ENCODE results near the gene ZNF396. TPM values are rescaled to one million over a fixed set of nuclear protein-coding genes. Genes with fewer than 3 reads are reported as not detected.

ZNF396 gene
- total RNA-seq, 1 donor from 2014 or later, result 1.5 TPM

DNA sequence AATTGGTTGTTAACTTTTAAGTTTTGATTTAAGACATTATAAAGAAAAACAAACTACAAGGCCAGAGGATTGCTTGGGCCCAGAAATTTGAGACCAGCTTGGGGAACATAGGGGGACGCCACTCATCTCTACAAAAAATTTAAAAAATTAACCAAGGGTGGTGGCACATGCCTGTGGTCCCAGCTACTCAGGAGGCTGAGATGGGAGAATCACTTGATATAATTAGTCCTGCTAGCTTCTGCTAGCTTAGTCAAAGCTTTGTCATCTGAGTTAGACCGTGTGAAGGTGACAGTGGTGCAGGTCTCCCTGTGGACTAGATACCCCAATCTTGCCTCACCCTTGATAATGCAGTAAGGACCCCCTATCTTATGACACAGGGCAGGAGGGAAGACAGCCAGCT is 6.0 kb upstream of the ZNF396 start:
- DNase-seq, result no peak

DNA sequence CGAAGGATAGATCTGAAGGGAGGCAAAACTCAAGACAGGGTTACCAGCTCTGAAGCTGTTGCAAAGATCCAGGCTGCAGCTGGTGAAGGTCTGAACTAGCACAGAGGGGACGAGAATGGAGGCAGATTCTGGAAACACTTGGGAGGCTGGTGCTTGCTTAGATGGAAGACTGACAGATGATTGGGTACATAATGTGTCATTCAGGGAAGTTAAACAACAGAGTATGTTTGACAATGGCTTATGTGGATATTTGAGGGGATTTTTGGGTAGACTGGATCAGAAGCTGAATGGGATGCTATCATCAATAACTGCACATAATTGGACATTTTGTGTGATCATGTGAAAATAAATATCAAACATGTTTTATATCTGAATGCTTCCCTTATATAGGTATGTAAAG is 2.3 kb upstream of the ZNF396 start:
- no peak for DNase-seq

DNA sequence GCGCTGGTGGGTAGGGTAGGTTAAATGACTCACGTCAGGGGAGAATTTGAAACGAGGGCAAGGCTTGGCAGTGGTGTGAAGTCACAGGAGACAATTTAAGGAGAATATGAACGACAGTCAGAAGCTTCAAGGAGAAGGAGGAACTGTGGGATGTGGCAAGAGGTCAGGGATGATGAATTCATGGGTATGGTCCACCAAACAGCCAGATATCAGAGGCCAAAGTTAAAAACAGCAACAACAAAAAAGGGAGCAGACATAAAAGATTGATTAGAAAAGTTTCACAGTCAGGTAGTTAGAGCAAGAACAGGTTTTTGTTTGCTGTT is 1.4 kb upstream of the ZNF396 start:
- no peak for DNase-seq

DNA sequence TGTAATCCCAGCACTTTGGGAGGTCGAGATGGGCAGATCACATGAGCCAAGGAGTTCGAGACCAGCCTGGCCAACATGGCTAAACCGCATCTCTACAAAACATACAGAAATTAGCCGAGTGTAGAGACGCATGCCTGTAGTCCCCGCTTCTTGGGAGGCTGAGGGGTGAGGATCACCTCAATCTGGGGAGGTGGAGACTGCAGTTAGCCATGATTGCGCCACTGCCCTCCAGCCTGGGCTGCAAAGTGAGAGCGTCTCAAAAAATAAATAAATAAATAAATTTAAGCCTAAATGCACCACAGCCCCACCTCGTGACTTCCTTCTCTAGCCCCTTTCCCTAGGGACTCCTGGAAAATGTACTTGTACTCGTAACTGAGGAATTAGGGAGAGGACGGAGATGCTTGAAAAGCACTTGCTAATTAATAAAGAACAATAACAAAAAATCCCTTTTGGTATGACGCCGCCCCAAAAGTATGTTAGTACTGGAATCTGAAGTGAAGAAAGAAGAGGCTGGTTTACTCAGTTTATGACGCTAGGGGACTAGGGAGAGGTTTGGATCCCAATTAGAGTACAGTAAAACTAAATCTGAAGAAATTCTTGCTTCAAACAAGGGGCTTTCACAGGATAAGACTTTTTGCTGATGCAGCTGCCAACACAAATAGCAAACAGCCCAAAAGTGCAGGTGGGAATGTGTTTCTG is 887 bp upstream of the ZNF396 start:
- DNase-seq, result peak; percentile 4

DNA sequence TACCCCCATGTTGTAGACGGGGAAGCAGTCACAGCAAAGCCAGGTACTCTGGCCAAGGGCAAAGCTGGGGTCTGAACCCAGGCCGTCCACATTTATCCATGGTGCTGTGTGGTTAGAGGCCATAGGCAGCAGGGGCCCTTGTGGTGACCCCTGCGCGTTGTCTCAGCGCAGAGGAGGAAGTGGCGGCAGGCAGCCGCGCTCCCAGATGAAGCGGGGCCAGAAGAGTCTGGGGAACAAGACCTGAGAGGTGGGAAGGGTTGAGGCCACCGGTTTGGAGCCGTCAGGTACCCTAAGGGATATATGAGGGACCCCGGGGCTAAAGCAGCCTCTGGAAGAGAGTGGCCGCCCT is 770 bp downstream of the ZNF396 start:
- no peak for DNase-seq

DNA sequence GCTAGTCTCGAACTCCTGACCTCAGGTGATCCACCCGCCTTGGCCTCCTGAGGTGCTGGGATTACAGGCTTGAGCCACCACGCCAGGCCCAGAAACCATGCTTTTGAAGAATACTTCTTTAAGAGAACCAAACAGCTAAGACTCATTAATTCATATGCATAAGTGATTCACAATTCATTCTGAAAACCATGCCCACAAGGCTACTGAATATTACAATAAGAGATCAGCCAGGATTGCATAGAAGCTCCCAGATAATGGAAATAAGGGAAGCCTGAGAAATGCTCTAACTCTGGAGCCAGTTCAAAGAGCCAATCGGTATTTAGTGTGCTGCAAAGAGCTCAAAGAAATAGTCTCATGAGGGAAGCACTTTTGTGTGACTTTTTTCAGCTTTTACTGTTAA is 2.4 kb downstream of the ZNF396 start:
- DNase-seq, result no peak

DNA sequence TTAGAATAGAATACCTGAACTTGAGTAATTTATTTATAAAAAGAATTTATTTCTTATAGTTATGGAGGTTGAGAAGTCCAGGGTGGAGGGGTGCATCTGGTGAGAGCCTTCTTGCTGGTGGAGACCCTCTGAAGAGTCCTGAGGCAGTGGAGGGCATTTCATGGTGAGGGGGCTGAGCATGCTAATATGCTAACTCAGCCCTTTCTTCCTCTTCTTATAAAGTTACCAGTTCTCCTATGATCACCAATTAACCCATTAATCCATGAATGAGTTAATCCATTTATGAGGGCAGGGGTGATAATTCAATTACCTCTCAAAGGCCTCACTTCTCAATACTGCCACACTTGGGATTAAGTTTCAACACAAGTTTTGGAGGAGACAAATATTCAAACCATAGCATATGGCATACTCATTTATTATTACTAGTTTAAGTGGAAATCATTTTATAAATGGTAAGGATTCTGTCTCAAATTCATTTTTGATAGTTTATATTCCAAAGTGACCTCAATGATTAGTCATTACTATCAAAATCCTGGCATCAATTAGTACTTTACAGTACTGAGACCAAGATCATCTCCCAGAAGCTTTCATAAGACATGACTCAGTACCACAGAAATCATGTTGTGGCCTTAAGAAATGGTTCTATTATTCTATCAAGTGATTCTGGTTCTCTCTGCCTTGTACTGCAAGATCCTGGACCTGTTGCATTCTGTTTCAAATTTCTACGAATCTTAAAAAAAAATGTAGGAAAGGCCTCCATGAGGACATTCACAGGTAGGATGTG is 5.5 kb downstream of the ZNF396 start:
- no peak for DNase-seq

DNA sequence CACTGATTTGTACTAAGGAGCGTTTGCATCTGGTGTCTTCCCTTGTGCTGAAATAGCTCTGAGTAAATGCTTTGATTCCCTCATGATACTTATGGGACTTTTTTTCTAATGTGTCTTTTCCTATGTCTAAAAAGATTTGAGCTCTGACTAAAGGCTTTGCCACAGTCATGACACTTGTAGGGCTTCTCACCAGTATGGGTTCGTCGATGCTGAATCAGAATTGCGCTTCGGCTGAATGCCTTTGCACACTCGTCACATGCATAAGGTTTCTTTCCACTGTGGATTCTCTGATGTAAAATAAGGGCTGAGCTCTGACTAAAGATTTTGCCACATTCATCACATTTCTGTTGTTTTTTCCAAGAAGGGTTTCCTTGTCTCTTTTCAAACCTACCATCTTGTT is 8.0 kb downstream of the ZNF396 start:
- no peak for DNase-seq

DNA sequence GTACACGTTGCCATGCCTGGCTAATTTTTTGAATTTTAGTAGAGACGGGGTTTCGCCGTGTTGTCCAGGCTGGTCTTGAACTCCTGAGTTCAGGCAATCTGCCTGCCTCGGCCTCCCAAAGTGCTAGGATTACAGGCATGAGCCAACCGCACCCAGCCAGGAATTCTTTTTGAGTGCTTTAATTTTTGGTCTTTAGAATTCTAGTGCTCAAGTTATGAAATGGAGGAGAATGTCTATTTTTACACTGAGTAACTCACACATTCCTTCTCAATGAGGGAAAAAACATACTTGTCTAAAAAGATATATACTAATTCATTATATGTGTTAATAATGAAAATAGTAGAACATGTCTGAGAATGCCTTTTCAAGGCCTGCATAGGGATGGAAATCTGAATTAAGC is 8.5 kb downstream of the ZNF396 start:
- DNase-seq, result no peak

DNA sequence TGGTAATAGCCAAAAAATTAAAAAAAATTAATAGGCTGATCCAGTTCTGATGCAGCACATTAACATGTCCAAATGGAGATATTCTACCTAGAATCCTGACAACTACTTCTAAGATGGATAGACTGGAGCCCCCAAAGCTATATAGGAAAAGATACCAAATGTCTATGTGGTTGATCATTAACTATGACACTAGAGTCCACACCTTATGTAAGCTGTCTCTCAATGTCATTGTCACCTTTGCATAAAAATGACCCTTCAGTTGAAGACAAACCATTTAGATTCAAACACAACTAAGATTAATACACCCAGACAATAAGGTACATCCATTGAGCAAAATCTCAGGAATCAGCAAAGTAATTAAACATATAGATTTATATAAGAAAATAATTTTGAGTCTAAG is 14.6 kb downstream of the ZNF396 start:
- DNase-seq, result no peak

DNA sequence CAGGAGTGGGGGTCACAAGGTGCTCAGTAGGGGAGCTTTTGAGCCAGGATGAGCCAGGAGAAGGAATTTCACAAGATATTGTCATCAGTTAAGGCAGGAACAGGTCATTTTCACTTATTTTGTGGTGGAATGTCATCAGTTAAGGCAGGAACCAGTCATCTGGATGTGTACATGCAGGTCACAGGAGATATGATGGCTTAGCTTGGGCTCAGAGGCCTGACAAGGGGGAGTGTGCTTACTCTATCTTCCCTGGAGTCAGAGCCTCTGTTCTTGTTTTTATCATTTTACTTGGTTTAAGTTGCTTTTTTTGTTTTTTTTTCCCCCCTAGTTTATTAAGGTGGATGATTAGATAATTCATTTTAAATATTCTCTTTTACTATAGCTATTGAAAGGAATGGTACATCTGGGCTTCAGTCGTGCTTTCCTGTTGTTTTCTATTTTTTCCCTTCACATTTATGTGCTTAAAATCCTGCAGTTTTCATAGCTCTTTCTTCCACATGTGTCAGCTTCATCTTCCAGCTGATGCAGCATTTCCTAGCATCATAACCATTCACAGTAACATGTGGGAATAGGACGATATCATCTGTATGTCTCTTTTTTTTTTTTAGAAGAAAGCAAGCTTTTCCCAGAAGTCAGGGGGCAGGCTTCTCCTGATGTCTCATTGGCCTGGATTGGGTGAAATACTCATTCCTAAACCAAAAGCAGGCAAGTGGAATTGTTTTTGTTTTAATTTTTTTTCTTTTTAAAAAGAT is 15.4 kb downstream of the ZNF396 start:
- DNase-seq, result no peak

DNA sequence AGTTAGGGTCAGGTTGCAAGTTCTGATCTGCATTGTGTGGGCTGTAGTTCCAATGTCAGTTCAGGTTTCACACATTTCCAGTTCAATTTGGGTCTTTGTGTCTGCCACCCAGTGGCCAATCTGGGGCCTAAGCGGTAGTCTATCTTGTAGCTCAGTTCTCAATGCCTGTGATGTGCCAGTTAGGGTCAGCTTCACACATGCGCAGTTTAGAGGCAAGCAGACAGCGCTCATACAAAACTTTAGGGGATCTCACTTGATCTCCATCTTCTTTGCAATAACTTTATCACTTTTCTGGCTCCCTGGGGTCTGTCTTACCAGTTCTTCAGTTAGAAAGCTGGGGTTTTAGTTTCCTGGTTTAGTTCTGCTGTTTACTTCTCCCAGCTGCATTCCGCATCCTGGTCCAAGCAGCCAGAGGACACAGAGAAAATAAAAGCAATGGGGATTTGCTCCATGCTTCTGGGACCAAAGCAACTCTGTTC is 22.0 kb downstream of the ZNF396 start:
- DNase-seq, result peak; percentile 85

DNA sequence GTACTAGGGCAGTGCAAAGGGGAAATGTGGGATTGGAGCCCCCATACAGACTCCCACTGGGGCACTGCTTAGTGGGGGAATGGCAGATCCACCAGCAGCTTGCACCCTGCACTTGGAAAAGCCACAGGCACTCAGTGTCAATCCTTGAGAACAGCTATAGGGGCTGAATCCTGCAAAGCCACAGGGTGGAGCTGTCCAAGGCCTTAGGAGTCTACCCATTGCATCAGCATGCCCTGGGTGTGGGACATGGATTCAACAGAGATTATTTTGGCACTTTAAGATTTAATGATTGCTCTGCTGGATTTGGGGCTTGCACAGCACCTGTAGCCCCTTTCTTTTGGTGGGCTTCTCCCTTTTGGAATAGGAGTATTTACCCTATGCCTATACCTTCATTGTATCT is 24.4 kb downstream of the ZNF396 start:
- no peak for DNase-seq

DNA sequence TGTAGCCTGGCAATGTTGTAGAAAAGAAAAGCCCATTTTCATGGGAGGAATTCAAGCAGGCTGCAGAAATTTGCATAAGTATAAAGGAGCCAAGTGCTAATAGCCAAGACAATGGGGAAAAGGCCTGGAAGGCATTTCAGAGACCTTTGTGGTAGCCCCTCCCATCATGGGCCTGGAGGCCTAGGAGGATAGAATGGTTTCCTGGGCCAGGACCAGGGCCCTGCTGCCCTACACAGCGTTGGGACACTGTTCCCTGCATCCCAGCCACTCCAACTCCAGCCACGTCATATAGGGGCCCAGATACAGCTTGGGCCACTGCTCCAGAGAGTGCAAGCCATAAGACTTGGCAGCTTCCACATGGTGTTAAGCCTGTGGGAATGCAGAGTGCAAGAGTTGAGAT is 24.9 kb downstream of the ZNF396 start:
- no peak for DNase-seq

DNA sequence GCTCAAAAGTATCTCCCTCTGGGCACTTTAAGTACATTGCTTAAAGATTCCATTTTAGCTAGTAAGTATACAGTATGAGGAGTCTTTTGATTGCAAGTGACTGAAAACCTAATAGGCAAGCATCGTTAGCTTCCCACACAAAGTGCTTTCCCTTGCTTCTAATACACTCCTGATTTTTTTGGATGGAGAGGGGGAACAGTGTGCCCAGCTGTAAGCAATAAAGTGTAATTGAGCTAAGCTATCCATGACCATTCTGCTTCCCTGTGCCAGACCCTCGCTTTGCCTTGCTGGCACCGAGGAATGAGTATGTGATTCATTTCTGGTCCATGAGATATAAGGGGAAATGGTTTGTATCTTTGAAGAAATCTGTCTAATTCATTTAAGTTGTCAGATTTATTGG is 29.1 kb downstream of the ZNF396 start:
- peak; percentile 74 for DNase-seq

DNA sequence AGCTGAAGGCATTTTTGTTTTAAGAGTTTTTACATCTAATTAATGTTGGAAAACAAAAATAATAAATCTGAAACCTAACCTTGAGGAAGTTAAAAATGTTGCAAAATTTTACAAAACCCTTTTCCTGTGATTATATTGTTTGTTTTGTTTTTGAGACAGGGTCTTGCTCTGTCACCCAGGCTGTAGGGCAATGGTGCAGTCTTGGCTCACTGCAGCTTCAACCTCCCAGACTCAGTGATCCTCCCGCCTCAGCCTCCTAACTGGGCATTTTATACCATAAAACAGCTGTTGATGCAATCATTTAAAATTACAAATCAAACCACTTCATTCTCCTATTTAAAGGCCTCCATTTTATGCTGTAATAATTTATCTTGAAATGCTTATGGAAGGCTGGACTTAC is 31.2 kb downstream of the ZNF396 start:
- DNase-seq, result no peak

DNA sequence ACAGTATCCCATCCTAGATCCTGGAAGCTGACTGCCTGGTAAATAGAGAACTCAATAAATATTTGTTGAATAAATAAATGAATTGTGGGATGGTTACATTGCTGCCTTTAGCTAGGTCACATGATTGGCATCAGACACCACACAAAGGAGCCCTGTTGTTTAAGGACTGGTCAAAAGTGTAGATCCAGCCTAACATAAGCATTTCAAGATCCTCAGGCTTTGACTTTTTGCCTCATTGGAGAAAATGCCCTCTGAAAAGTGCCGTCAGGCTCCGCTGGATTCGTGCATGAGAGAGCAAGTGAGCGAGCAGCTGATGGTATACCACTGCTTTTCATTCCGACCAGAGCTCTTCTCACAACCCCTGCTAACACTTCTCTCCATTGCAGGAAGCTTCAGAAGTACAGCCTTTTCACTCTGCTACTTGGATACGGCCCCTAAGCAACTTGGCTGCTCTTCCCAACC is 31.6 kb downstream of the ZNF396 start:
- DNase-seq, result peak; percentile 44

DNA sequence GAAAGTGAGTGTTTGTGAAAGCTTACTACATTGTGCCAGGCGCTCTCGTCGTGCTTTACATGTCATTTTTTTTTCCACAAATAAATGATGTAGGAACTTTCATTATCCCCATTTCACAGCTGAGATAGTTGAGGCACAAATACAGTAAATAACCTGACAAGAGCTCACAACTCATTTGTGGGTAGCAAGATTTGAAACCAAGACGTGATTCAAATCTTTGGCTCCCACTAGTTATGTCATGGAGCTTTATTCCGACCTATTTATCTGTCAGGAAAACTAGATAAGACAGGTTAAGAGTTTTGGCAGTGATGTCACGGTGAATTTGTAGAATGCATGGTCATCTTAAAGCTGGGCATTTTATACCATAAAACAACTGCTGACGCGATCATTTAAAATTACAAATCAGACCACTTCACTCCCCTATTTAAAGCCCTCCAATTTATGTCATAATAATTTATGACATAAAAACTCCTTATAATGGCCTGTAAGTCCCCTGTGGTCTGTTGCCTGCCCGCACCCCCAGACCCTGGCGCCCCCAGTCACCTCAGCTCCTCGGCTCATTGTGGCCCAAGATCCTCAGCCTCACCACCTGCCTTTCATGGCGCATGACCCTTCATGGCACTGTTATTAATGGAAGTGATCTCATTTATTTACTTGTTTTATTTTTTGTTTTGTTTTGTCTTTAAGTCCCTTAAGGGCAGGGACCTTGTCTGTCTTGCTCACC is 32.2 kb downstream of the ZNF396 start:
- DNase-seq, result peak; percentile 24

DNA sequence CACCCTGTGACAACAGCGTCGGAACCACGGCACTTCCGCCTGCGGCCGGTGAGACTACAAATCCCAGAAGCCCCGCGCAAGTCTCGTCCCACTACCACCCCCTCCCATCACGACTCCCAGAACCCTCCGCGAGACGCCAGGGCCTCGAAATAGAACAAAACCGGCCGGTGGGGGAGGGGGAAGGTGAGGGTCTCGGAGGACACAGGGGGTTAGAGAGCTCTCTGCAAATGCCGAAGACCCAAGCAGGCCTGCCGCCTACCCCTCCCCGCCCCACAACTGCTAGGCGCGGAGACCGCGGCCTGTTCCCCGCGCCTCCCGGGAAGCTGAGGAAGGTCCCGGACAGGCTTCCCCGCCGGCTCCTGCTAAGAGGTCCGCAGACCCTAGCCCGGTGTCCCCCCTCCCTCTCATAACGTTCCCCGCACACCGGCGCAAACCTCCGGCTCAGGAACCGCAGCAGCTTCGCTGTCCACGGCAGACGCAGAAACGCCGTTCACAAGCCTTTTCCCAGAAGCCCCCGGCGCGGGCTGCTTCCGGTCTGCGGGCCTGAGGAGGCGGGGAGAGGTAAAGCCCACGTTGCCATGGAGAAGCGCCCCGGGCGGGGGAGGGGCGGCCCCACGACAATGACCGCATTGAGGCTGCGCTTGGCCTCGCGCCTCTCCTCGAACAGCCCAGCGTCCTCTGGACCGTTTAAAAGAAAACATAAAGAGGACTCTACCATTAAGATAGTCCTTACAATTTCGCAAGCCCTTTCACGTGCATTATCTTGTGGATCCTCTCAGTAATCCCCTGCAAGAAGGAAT is 33.0 kb downstream of the ZNF396 start, which contains the start of gene ZNF24:
ZNF24 (minus strand) TSS at position 485 of the 800 bp plus-strand sequence. CDS start 3,770 bp downstream, outside the sequence.
- peak; percentile 98 for DNase-seq

DNA sequence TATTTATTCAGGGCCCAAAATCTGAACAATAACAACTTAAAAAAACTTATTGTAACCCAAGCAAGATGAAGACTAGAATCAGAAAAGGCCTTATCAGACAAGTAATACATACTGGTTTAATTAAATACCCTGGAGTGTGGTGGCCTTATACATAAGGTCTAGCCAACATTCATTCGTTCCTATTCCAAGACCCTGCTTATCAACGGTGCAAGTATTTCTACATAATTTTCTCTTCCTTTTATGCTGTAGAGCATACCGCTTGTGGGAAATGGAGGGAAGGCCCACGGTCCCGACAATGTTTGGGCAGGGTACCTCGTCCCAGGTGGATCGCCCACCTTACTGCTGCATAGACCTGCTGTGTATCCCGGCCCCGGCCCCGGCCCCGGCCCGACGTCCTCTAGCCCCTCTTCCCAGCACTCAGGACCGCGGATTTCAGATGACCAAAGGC is 33.6 kb downstream of the ZNF396 start:
- DNase-seq, result no peak

DNA sequence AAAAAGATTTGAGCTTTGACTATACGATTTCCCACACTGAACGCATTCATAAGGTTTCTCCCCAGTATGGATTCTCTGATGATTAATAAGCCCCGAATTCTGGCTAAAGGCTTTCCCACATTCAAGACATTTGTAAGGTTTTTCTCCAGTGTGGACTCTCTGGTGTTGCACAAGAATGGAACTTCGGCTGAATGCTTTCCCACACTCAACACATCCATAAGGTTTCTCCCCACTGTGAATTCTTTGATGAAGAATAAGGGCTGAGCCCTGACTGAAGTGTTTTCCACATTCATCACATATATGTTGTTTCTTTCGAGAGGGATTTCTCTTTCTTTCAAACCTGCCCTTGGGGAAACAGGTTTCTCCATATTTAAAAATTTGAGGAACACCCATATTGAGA is 39.9 kb downstream of the ZNF396 start:
- no peak for DNase-seq

DNA sequence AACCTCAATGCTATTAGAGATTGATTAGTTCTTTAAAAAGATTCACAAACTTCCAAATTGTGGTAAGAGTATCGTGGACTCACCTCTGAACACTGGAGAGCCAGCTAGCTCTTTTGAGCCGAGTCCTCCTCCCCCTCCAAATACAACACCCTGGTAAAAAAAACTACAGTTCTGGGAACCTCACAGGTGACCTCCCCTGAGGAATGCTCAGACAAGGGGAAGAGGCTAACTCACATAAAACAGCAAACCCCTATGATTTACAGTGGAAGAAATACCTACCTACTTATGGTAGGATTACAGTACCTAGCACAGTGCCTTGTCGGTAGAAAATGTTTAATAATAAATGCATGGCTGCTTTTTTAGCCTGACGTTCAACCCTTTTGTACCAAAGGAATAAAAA is 41.3 kb downstream of the ZNF396 start:
- DNase-seq, result no peak
